Right lung (tissue), 5 donors: ENCODE data around the gene NCR2. TPM values are rescaled to one million over a fixed set of nuclear protein-coding genes. Genes with fewer than 3 reads are reported as not detected.

ENCODE experiments used
- DNase-seq, 2 donors: peaks; one replicate each; pipeline ENCODE4 v3.0.0-alpha.2; 2013
- polyA plus RNA-seq, 5 donors: library from polyadenylated mRNA; unstranded; fragments of 120-200 nt; gene quantifications; one replicate each; pipeline versions ENCODE4 v1.2.1 to v1.2.3, GENCODE V29; 2013; ENCODE audit warnings: inconsistent platforms in 1 of 5, low replicate concordance in 1 of 5; ENCODE audit not compliant: insufficient read length in 5 of 5, insufficient read depth in 1 of 5

The NCR2 gene
- polyA plus RNA-seq, 5 donors: not detected

DNA sequence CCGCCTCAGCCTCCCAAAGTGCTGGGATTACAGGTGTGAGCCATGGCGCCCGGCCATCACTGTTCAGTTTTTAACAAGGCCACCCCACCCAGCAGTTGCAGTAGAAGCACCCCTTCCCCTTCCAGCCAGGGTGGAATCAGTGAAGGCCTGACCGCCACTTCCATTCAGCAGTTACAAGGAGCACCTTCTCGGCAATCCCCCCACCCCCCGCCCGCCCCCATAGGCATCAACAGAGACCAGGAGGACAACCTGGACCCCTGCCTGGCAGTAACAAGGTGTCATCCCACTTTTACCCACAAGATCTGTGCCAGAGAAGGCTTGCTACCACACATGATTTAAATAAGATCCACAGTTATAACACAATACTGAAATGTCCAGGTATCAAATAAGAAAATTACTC, 23.1 kb downstream of the NCR2 start:
- DNase-seq: no peak

DNA sequence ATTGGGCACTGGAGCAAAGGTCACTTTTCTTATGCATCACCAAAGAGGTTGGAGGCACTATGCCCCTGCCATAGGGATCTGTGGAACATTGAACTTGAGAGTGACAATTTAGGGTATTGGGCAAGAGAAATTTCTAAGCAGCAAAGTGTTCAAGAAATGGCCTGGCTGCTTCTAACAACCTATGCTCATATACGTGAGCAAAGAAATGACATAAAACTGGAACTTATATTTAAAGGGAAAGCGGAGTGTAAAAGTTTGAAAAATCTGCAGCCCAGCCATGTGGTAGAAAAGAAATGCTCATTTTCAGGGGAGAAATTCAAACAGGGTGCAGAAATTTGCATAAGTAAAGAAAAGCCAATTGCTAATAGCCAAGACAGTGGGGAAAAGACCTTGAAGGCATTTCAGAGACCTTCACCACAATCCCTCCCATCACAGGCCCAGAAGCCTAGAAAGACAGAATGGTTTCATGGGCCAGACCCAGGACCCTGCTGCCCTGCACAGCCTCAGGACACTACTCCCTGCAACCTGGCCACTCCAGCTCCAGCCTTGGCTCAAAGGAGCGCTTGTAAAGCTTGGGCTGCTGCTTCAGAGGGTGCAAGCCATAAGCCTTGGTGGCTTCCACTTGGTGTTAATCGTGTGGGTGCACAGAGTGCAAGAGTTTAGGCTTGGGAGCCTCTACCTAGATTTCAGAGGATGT, 24.4 kb downstream of the NCR2 start:
- DNase-seq: no peak

DNA sequence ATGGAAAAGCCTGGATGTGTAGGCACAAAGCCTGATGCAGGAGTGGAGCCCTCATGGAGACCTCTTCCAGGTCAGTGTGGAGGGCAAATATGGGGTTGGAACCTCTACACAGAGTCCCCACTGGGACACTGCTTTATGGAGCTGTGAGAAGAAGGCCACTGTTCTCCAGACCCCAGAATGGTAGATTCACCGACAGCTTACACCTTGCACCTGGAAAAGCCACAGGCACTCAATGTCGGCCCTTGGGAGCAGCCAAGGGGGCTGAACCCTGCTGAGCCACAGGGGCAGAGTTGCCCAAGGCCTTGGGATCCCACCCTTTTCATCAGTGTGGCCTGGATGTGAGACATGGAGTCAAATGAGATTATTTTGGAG, 24.9 kb downstream of the NCR2 start:
- DNase-seq: no peak

DNA sequence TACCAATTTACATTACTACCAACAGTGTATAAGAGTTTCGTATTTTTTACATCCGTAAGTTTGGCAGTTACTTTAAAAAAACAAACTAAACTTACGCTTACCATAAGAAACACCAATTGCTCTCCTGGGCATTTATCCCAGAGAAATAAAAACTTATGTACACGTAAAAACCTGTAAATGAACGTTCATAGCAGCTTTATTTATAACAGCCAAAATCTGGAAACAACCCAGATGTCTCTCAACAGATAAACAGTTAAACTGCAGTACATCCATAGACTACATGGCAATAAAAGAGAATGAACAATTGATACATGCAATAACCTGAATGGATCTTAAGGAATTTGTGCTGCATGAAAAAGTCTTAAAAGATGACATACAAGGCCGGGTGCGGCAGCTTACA, 30.7 kb downstream of the NCR2 start:
- DNase-seq: no peak

DNA sequence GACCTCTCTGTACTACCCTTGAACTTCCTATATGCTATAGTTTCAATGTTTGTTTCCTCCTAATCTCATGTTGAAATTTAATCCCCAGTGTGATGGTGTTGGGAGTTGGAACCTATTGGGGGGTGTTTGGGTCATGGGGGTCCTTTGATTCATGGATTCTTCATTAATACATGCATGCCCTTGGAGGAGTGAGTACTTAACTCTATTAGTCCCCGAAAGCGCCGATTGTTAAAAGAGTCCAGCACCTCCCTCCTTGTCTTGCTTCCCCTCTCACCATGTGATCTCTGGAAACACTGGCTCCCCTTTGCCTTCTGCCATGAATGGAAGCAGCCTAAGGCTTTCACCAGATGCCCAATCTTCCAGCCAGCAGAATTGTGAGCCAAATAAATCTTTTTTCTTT, 31.7 kb downstream of the NCR2 start:
- DNase-seq: no peak

DNA sequence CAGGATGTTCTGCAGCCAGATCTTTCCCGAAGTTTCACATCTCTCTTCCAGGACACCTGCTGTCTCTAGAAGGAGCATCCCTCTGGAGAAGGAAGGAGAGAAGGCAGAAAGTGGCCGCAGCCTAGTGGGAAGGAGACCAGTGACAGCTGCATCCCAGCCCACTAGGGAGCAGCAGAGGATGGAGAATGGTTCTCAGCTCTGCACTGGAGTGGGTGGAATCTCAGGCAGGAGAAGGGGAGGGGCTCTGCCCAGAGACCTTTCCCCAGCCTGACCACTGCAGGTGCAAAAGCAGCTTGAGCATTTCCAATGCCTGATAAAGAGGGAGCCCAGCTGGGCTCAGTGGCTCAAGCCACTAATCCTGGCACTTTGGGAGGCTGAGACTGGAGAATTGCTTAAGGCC, 32.3 kb downstream of the NCR2 start:
- DNase-seq: peak in 1 of 2 donors; percentile 63

DNA sequence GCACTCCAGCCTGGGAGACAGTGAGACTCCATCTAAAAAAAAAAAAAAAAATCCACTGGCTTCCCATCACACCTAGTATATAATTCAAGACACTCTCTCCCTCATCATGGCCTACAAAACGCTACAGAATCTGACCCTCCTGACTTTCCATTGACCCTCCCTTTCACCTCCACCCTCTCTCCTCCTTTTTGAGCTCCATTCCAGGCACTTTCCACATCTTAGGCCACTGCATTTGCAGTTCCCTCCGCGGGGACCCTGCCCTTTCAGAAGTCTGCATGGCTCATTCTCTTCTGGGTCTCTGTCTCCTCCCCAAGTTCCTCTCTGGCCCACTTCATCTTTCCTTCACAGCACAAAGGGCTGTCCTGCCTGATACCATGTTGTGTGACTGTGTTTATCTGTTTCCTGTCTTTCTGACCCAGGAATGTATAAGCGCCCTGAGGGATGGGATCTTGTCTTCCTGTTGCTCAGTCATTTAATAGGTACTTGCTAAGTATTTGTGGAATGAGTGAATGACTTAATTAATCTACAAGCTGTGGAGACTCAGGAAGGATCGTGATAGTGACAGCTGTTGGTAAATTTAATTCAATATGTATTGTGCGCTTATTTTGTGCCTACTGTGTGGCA, 35.2 kb downstream of the NCR2 start:
- no peak for DNase-seq

DNA sequence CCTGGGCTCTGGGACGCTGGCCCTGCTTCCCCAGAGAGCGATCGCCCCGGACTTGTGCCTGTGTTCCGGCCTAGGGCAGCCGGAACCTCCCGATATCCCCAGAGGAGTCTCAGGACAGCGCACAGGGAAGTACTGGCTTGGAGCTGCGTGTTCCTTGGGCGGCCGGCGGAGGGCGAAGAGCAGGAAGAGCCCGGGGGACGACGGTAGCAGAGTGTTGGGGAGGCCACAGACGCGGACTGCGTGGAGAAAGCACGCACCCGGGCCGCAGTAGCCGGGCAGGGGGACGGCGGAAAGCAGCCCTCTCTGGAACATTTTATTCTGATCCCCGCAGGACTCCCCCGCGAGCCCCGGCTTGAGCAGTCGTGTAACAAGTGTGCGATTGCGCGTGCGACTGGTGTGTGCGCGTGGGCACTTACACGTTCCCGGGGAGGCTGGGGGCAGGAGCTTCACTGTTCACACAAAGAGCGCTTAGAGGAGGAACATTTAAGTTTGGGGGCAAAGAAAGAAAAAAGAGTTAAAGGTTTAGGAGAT, 36.1 kb downstream of the NCR2 start:
- no peak for DNase-seq

DNA sequence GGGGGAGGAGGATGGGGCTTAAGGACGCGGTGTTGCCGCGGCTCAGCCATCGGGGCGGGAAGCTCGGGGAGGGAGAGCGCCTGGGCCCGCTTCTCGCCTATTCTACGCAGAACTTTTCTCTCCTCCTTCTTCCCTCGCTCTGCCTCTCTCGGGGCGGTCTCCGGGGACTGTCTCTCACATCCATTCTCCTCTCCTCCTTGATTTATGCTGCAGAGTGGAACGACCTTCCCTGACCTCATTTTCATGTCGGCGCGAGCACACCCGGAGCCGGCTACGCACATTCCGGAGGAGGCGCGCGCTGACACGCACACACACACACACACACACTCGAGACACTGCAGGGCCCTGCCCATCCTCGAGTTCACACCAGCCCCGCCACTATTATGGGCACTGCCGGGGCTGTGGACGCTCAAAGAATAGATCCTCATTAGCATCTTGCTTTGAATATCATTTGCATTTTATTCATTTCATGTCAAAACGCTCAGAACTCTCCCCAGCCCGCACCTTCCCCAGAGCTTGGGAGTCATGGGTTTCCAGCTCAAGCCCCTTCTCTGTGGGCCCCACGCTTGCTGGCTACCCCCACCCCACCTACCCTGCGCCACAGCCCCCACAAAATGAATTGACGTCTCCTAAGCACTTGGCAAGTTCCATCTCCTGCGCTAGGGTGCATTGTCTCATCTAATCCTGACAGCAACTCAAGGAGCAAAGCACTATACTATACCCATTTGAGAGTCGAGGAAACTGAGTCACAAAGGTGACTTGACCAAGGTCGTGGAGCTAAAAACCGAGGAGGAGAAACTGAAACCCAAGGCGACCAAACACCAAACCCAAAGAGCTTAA, 36.8 kb downstream of the NCR2 start:
- DNase-seq: no peak

DNA sequence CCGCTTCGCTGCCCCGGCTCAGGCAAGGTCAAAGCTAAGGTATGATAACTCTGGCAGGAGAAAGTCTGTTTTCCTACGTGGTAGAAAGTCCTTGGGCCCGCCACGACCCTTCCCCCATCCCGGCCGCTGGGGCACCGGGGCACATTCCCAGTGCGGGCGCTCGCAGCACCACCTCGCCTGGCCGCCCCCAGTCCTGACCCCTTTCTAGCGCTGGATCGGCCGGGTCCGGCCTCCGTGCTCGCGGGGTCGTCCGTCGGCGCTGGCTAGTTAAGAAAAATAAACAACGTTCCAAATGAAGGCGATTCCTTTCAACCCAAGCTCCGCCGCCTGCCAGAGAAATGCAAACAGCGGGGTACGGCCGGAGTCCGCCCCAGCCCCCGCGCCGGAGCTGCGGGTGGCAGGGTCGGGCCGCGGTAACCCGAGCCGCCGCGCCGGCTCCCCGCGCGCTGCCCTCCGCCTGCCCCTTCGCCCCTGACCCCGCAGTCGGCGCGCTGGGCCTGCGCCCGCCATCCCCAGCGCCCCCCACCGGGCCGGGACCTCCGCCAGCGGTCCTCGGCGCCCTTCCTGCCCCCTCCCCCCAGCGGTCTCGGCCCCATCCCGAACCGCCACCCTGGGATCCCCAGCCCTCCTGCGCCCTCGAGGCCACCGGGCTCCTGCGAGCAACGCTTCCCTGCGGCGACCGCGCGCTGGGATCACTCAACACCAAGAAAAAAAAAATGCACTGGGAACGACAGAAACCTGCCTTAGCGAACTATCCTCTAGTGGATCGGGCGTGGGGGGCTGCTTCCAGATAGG, 37.6 kb downstream of the NCR2 start:
- DNase-seq: no peak

DNA sequence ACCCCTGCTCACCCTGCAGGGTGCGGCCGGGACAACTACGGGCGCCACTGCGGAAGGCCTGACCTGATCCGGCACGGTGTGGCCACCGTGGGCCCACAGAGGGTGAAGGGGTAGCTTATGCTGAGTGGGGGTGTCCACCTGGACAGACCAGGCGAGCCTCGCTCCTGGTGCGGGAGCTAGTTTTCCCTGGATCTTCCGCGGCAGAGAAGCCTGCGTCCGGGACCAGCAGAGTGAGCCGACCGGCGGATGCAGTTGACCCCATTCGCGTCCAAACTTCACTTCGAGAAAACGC, 38.2 kb downstream of the NCR2 start:
- no peak for DNase-seq

DNA sequence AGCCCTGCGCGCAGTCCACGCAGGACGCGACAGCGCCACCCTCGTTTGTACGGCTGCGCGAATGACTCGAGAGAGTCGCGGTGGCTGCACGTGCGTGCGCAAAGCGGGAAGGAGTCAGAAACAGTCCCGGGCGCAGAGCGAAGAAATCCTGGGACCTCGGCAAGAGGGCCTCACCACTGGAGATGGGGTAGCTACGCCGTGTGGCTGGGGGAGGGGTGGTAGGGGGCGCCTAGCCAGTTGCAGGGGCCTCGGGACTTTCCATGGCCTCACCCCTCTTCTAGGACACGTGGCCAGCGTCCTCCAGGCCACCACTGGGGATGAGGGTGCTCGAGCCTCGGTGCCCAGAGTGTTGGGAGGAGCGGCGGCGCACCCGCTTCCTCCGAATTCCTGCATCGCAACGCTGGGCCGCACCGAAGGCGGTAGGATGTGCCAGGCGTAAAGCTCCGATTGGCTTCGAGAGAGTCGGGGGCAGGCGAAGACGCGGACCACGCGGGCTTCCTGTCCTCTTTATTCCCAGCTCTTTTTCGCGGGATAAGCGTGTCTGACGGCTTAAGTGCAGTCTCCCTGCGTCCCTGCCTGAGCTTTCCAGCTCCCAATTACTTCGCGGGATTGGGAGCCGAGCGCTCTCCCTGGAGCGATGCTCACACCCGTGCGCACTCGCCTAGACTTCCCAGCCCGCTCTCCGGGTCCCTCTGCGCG, 38.7 kb downstream of the NCR2 start:
- no peak for DNase-seq

DNA sequence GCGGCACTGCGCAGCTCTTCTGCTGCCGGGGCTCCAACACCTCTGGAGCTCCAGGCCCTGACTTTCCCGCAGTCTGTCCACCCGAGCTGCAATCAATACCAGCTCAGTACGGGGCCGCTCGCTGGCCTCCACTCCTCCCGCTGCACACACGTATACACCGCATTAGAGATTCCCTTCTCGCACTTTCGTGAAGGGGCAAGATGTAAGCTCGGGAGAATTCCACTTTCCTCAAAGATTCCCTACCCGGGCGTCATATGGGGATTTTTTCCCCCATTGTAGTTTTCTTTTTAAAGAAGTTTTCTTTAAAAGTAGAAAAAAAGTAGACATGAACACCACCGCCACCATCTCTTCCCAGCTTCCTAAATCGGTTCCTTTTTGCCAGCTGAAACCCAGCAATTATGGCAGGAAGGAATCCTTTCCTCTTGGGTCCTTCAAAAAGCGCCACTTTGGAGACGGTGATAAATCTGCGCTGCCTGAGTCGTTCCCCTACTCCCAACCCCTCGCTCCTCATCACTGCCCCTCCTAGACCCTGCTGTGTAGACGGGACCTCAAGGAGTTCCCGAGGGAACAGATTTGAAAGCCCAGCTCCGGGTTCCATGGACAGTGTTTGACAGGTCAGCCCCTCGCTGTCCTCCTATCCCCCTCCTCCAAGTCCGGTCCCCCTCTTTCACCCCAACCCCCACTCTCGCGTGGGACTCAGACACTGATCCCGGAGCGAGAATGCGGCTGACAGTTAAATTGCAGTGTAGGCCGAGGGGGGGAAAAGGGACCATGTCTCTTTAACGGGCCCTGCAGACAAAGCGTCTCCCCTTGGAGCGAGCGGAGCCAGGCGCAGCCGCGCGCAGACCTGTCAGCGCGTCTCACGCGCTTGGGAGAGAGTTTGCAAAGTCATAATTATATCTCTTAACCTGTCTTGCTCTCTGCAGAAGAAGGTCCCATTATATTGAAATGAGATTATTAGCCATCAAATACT, 39.5 kb downstream of the NCR2 start:
- DNase-seq: no peak

DNA sequence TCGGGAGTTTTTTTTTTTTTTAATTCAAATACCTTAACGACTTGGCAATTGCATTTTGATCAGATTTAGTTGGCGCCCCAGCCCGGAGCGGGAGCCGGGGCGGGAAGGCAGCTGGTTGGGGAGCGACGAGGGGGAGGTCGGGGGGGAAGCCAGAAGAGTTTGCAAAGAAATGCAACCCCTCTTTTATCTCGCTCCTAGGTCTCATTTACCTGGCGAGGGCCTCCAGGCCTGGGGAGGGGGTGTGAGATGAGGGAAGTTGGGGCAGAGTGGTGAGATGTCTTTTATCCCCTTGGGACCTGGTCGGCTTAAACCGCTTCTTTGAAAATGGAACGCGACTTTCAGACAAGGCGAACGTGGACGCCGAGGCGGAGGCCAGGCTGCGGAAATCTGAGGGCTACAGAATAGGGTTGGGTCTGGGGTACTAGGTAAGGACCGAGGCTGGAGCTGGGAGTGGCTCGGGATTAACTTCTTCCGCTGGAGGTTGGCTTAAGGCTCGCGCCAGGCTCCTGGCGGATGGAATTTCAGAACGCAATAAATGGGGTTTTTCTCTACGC, 40.3 kb downstream of the NCR2 start:
- DNase-seq: no peak

DNA sequence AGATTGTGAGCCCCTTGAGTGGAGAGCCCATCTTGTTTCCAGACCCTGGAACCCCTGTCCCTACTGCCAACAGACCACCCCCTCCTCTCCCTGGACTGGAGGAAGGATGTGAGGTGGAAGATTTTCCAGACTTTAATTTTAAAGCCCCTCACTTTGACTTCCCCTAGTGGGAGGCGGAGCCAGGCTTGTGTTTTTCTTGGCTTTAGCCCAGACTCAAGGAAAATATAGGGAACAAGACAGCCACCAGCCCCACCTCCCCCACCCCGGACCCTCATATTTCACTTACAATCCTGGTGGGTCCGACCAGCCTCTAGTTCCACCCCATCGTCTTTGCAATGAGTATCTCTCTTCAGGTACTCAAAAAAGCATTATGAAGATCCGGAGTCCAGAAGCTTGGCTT, 40.8 kb downstream of the NCR2 start:
- no peak for DNase-seq

DNA sequence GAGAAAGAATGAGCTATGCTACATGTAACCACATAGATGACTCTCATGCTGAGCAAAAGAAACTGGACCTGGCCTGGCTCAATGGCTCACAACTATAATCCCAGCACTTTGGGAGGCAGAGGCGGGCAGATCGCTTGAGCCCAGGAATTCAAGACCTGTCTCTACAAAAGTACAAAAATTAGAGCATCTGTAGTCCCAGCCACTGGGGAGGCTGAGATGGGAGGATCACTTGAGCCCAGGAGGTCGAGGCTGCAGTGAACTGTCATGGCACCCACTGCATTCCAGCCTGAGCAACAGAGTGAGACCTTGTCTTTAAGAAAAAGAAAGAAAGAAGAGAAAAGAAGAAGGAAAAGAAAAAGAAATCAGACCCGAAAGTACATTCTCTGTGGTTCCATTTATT, 41.7 kb downstream of the NCR2 start:
- no peak for DNase-seq

DNA sequence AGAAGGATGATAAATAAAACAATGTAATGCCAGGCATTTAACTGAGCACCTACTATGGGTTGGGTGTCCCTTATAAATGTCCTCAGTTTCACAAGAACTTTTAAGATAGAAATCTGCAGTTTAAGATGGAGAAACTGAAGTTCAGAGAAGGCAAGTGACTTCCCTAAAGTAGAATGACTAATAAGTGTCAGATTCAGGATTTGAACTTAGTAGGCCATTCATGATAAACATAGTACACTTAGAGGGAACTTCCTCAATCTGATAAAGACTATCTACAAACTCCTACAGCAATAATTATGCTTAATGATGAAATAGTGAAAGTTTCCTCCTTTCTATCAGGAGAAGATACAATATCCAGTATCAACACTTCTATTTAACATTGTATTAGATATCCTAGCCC, 43.9 kb downstream of the NCR2 start:
- DNase-seq: no peak

DNA sequence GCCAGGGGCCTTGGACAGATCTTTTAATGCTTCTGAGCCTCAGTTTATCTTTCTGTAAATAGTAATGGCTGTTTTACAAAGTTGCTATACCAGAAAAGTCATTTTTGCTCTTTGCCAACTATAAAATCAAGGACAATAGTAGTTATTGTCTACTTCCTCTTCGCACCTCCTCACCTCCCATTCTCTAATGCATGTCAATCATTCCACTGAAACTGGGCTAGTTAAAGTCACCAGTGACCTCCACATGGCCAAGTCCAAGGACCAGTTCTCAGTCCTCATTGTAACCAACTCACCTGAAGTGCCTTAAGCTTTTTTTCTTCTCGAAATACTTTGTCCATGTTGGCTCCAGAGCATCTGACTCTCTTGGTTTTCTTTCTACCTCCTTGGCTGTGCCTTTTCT, 51.2 kb downstream of the NCR2 start:
- DNase-seq: no peak

DNA sequence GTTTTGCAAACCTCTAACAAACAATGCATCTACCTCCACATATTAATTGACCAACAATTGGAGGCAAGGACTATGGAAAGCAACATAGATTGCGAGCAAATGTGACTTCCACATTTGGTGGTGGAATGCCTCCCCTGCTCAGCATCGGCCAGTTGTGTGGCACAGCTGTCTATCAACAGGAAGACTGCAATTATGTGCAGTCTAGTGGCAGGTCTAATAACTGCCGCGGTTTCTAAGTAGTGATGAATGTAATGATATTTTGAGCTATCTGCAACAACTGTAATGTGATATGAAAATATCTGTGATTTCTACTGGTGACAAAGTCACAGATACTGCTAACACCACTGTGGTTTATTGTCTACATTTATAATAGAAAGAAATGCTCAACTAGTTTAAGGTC, 56.8 kb downstream of the NCR2 start:
- DNase-seq: no peak

DNA sequence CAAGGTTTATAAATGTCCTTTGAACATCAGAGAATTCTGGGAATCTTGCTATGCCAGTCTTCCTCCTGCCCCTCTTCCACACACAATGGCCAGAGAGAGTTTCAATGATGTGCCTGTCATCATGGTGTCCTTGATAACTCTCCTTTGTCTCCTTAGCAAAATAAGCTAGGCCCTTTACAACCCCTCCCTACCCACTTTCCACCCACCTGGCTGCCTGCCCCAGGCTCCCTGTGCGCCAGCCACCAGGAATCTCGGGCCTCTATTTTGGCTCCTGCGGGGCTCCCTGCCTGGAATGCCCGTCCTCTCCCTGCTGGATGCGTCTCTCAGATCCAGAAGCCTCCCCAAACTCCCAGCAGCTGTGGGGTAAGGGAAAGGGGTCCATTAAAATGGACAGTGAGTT, 60.9 kb downstream of the NCR2 start:
- no peak for DNase-seq
